GM21381 (cell line): ENCODE results near the gene HP1BP3.

Experiments used
- ATAC-seq: cut with Tn5 transposase; IDR thresholded peaks from one replicate; pipeline ENCODE4 v1.9.1; 2021; ENCODE audit warnings: mild to moderate bottlenecking, moderate library complexity; ENCODE audit not compliant: unreplicated experiment

Gene HP1BP3

DNA sequence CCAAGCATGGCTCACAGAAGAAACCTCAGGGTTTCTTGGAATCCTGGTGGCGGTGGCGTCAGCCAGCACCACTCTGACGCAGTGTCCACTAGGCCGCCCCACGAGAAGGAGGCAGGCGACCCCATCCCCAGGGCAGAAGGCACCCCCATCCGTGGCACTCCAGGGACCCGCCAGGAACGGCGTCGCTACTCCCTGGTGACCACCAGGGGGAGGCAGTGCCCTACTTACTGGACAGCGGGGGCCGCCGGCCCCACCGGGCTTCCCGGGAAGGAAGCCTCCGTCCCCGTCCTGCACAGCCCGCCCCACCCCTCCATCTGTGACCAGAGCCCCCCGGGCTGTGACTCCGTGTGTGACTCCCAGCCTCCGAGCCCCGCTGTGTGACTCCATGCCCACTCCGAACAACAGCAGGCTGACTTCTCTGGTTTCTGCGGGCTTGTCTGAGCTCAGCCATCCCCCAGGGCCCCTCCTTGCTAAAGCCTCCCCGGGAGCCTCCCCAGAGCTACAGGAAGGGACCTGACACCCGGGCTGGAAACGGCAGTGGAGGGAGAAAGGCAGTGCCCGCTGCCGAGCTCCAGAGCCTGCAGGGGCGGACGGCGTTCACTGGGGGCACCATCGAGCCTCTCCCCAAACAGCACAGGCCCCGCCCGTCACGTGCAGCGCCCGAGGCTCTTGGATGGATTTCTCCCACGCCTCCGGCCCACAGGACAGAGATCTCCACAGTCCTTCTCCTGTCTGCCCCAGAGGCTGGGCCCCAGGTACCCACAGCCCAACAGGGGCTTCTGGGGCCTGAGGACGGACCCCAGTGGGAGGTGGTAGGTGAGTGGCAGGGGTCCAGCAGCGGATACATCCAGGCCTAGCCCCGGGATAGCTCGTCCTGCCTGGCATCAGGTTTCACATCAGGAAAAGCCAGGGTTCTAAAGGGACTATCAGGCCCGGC lies 90.4 kb downstream of the HP1BP3 start:
- ATAC-seq: peak; percentile 78

DNA sequence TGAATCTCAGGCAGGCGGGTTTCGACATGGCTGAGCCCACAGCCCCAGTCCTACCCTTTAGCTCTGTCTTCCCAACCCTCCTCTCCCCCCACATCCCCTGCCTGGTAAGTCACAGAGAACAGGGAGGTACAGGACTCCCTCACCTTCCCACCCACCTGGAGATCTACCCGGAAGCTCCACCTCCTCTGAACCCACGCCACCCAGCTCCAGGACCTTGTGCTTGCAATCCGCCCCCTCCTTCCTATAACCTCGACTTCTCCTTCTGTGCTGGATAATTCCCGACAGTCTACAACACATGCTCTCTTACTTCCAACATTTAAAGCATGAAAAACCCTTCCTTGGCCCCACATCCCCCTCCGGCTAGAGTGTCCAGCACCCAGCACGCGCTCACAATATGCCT lies 91.6 kb downstream of the HP1BP3 start:
- no peak for ATAC-seq

DNA sequence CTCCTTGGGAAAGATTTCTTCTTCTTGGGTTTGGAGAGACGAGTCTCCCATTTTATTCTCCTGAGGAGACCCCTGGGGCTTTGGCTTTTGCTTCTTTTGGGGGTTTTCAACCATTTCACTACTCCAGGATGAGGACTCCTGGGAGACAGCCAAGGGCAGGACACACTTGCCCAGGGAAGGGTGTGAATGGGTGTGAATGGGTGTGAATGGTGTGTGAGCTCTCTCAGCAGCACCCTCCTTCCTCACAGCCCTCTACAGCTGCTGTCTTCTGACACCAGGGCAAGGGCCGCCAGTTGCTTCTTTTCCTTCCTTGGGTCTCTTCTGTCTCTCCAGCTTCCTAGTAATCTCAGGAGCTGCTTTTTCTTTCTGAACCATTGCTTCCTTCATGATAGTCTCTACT lies 93.5 kb downstream of the HP1BP3 start:
- no peak for ATAC-seq
